Stomach (tissue), 4 donors: Measurements from ENCODE around the gene TNFRSF25.

Experiments used
- POLR2A ChIP-seq, 4 donors: fragments of 450-650 bp; IDR thresholded peaks; one replicate each; pipeline ENCODE4 v1.6.1; 2016; ENCODE audit warnings: antibody characterized with exemption in 4 of 4, control low read depth in 2 of 4, mild to moderate bottlenecking in 1 of 4, moderate library complexity in 1 of 4
- POLR2AphosphoS5 ChIP-seq, 3 donors: sonication (generic); formaldehyde crosslinking; IDR thresholded peaks; one replicate each; pipeline ENCODE4 v1.6.1; 2016; ENCODE audit warnings: antibody characterized with exemption in 3 of 3
- TF ChIP-seq, protein P1 (sequence below), 7 experiments: fragments of 450-650 bp in 4 of 7; fragments of 200-600 bp in 3 of 7; sonication (generic) in 3 of 7; IDR thresholded peaks; one replicate each; pipeline ENCODE4 v1.5.1; 2016 to 2019; ENCODE audit warnings: antibody characterized with exemption in 7 of 7, control low read depth in 2 of 7, mild to moderate bottlenecking in 1 of 7

DNA sequence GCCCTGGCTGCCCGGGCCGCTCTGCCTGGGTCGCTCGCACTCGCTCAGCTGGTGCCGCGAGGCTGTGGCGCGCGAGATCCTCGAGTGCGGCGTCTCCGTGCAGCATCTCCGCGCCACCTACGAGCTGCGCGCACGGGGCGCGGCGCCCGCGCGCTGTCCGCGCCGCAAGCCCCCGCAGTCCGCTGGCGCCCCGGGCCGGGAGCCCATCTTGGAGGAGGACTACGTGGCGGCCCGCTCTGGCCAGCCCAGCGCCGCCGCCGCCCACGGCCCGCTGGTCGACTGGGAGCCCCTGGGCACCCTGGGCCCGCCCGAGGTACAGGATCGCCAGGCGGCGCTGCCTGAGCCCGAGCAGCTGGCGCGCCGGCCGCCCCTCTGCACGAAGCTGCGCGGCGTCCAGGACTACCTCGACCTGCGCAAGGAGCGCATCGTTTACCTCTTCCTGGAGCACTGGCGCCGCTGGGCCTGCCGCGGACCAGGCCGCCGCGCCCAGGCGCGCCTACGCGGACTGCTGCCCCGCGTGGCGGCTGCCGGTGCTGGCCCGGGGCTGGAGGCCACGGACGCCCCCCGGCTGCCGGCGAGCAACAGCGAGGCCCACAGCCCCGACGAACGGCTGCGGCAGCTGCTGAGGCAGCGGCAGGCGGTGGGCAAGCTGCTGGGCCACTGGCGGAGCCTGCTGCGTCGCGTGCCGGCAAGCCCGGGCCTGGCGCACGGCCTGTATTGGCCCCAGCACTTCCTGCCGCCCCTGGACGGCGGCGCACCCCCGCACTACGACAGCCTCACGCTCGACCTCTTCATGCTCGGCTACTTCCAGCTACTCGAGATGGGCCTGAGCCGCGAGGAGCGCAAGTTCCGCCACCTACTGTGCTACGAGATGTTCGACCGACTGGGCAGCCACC lies 10.9 kb downstream of the TNFRSF25 start:
- TF ChIP-seq POLR2A (IDR thresholded peaks at IDR 0.05) (no peak), POLR2AphosphoS5 (IDR thresholded peaks at IDR 0.05) (no peak)
- TF ChIP-seq, protein P1, sequence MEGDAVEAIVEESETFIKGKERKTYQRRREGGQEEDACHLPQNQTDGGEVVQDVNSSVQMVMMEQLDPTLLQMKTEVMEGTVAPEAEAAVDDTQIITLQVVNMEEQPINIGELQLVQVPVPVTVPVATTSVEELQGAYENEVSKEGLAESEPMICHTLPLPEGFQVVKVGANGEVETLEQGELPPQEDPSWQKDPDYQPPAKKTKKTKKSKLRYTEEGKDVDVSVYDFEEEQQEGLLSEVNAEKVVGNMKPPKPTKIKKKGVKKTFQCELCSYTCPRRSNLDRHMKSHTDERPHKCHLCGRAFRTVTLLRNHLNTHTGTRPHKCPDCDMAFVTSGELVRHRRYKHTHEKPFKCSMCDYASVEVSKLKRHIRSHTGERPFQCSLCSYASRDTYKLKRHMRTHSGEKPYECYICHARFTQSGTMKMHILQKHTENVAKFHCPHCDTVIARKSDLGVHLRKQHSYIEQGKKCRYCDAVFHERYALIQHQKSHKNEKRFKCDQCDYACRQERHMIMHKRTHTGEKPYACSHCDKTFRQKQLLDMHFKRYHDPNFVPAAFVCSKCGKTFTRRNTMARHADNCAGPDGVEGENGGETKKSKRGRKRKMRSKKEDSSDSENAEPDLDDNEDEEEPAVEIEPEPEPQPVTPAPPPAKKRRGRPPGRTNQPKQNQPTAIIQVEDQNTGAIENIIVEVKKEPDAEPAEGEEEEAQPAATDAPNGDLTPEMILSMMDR (IDR thresholded peaks at IDR 0.05), result no peak
